ENCODE measurements around the gene GPR142. TPM values are rescaled to one million over a fixed set of nuclear protein-coding genes. Genes with fewer than 3 reads are reported as not detected.

Gene GPR142
- total RNA-seq, 1 donor from 2014 or later = 0.18 TPM

DNA sequence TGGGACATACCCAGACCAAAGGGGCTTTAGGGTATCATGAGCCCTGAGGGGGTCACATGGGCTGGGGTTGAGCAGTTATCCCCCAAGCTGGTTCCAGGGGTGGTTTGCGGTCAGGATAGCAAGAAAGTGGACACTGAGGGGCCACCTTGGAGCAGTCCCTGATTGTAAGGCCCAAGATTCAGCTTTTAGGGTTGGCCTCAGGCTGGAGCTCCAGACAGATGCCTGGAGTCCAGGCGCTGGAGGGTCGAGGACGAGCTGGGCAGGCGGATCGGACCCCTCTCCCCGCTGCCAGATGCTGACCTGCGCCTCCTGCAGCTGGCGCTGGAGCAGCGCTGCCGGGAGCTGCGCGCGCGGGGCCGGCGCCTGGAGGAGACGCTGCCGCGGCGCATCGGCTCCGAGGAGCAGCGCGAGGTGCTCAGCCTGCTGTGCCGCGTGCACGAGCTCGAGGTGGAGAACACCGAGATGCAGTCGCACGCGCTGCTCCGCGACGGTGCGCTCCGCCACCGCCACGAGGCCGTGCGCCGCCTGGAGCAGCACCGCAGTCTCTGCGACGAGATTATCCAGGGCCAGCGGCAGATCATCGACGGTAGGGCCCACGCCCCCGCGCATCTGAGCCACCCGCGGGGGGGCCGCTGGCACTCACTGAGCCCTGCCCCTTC, 15.6 kb upstream of the GPR142 start:
- peaks cover 9% of the 10 kb centered on the region for H3K4me1 Mint-ChIP-seq (ENCODE audit: unreplicated experiment)
- no peak overlapping the region for H3K4me3 Mint-ChIP-seq (ENCODE audit: unreplicated experiment)
- H3K36me3 Mint-ChIP-seq (ENCODE audit: low read depth, unreplicated experiment) = peaks cover 20% of the 10 kb centered on the region
- H3K27ac Mint-ChIP-seq (ENCODE audit: unreplicated experiment) = no peak overlapping the region
- TF ChIP-seq, protein P1, sequence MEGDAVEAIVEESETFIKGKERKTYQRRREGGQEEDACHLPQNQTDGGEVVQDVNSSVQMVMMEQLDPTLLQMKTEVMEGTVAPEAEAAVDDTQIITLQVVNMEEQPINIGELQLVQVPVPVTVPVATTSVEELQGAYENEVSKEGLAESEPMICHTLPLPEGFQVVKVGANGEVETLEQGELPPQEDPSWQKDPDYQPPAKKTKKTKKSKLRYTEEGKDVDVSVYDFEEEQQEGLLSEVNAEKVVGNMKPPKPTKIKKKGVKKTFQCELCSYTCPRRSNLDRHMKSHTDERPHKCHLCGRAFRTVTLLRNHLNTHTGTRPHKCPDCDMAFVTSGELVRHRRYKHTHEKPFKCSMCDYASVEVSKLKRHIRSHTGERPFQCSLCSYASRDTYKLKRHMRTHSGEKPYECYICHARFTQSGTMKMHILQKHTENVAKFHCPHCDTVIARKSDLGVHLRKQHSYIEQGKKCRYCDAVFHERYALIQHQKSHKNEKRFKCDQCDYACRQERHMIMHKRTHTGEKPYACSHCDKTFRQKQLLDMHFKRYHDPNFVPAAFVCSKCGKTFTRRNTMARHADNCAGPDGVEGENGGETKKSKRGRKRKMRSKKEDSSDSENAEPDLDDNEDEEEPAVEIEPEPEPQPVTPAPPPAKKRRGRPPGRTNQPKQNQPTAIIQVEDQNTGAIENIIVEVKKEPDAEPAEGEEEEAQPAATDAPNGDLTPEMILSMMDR (IDR thresholded peaks at IDR 0.05; ENCODE audit: unreplicated experiment) = no peak
- peaks cover 28% of the 10 kb centered on the region for H3K27me3 Mint-ChIP-seq (ENCODE audit: unreplicated experiment)
- peak; percentile 47 for DNase-seq (ENCODE audit: low spot score)
- H3K9me3 Mint-ChIP-seq (ENCODE audit: unreplicated experiment) = no peaks in the 10 kb centered on the region

DNA sequence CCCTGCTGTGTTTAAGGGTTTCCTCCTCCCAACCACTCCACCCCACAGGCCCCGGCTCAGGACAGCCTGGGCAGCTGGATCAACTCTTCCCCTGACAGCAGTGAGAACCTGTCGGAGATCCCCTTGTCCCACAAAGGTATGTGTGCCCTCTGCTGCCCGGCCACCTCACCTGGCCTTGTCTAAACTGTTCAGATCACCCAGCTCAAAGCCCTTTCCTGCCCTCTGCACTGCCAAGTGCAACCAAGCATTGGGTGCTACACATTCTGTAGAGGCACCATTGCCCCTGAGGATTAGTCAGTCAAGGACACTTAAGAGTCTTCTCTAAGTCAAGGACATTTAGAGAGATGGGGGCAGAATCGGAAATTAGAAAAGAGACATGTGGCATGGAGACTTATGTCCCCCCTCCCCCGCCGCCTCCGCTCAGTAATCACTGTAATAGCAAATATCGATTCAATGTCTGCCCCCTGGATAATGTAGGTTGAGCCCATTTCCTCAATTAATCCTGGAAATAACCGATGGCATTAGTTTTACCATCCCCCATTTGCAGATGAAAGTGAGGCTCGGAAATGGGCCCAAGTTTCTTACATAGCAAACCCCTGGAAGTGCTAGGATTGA, 13.8 kb upstream of the GPR142 start:
- Mint-ChIP-seq H3K4me1 (ENCODE audit: unreplicated experiment) (peaks cover 6% of the 10 kb centered on the region), H3K27ac (ENCODE audit: unreplicated experiment) (no peak overlapping the region), H3K4me3 (ENCODE audit: unreplicated experiment) (no peak overlapping the region), H3K27me3 (ENCODE audit: unreplicated experiment) (peaks cover 28% of the 10 kb centered on the region), H3K36me3 (ENCODE audit: low read depth, unreplicated experiment) (peaks cover 21% of the 10 kb centered on the region), H3K9me3 (ENCODE audit: unreplicated experiment) (no peaks in the 10 kb centered on the region)
- no peak for DNase-seq (ENCODE audit: low spot score)
- TF ChIP-seq, protein P1 (IDR thresholded peaks at IDR 0.05; ENCODE audit: unreplicated experiment) = no peak

DNA sequence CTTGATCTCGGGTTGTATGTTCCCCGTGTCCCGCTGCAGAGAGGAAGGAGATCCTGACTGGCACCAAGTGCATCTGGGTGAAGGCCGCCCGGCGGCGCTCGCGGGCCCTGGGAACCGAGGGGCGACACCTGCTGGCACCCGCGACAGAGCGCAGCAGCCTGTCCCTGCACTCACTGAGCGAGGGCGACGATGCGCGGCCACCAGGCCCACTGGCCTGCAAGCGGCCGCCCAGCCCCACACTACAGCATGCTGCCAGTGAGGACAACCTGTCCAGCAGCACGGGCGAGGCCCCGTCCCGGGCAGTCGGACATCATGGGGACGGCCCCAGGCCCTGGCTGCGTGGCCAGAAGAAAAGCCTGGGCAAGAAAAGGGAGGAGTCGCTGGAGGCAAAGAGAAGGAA, 13.2 kb upstream of the GPR142 start:
- DNase-seq (ENCODE audit: low spot score) = peak; percentile 81
- H3K4me3 Mint-ChIP-seq (ENCODE audit: unreplicated experiment) = no peak overlapping the region
- peaks cover 29% of the 10 kb centered on the region for H3K27me3 Mint-ChIP-seq (ENCODE audit: unreplicated experiment)
- TF ChIP-seq, protein P1 (IDR thresholded peaks at IDR 0.05; ENCODE audit: unreplicated experiment) = peak; percentile 66
- H3K36me3 Mint-ChIP-seq (ENCODE audit: low read depth, unreplicated experiment) = peaks cover 24% of the 10 kb centered on the region
- H3K9me3 Mint-ChIP-seq (ENCODE audit: unreplicated experiment) = no peaks in the 10 kb centered on the region
- peaks cover 8% of the 10 kb centered on the region for H3K4me1 Mint-ChIP-seq (ENCODE audit: unreplicated experiment)
- no peak overlapping the region for H3K27ac Mint-ChIP-seq (ENCODE audit: unreplicated experiment)

DNA sequence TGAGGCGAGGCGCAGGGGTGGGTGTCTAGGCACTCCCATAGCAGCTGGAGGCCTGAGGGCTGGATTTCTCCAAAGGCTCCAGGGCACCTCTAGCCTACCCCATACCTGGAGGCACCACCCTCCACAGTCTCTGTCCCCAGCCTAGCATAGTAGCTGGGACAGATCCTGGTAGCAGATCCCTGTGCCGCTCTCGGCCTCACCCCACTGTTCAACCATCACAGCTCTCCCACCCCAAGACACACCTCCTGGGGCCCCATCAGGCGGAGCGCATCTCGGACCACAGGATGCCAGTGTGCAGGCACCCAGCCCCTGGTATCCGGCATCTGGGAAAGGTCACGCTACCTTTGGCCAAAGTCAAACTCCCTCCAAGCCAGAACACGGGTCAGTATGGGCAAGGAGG, 12.7 kb upstream of the GPR142 start:
- DNase-seq (ENCODE audit: low spot score) = no peak
- H3K4me3 Mint-ChIP-seq (ENCODE audit: unreplicated experiment) = no peak overlapping the region
- peaks cover 24% of the 10 kb centered on the region for H3K36me3 Mint-ChIP-seq (ENCODE audit: low read depth, unreplicated experiment)
- peaks cover 8% of the 10 kb centered on the region for H3K4me1 Mint-ChIP-seq (ENCODE audit: unreplicated experiment)
- TF ChIP-seq, protein P1 (IDR thresholded peaks at IDR 0.05; ENCODE audit: unreplicated experiment) = no peak
- H3K9me3 Mint-ChIP-seq (ENCODE audit: unreplicated experiment) = no peaks in the 10 kb centered on the region
- no peak overlapping the region for H3K27ac Mint-ChIP-seq (ENCODE audit: unreplicated experiment)
- peaks cover 27% of the 10 kb centered on the region for H3K27me3 Mint-ChIP-seq (ENCODE audit: unreplicated experiment)

DNA sequence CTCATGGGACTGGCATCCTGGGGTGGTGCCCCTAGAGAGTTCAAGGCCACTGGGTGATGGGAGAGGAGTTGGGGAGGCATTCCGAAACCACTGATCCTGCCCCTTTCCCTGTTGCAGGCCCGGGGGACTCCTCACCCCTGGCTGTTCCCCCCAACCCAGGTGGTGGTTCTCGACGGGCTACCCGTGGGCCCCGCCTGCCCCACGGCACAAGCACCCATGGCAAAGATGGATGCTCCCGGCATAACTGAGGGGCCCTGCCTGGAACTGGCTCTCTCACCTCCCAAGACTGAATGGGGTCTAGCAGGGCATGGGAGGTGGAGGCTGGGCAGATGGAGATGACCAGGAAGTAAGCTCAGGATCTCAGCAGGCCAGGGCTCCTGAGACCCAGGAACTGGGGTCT, 12.2 kb upstream of the GPR142 start:
- Mint-ChIP-seq H3K9me3 (ENCODE audit: unreplicated experiment) (no peaks in the 10 kb centered on the region), H3K4me1 (ENCODE audit: unreplicated experiment) (peaks cover 8% of the 10 kb centered on the region), H3K27ac (ENCODE audit: unreplicated experiment) (no peak overlapping the region), H3K36me3 (ENCODE audit: low read depth, unreplicated experiment) (peaks cover 24% of the 10 kb centered on the region), H3K4me3 (ENCODE audit: unreplicated experiment) (no peak overlapping the region), H3K27me3 (ENCODE audit: unreplicated experiment) (peaks cover 25% of the 10 kb centered on the region)
- no peak for DNase-seq (ENCODE audit: low spot score)
- TF ChIP-seq, protein P1 (IDR thresholded peaks at IDR 0.05; ENCODE audit: unreplicated experiment) = no peak

Measured in endothelial cell (in vitro differentiated cells).